ENCODE data around the gene UMODL1.

The UMODL1 gene

DNA sequence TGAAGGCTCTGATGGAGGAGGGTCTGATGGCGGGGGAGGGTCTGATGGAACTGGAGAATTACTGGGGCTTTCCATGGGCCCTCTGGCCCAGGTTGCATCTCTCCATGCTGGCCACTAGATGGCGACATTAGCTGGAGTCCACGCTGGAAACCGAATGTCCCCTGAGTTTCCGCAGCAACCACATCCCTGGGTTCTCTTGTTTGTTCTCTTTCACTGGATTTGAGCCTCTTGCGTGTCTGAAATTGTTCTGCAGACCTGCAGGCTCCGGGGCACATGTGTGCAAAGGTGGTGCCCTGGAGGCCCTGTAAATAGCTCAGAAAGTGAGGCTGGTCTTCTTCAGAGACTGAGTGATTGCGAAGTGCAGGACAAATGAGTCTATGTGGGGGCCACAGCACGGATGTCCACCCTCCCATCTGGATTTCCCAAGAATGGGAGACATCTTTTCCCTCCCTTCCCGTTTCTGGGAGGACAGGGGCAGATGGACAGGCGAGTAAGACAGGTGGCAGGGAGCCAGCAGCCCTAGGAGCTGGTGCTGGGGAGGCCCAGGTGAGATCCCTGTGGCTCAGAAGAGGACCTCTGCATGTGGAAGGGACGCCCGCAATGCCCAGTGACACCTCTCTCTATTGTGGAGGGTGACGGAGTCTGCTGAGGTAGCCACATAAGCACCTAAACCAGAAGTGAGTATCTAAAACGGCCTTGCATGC lies 74.6 kb downstream of the UMODL1 start:
- H3K27me3 ChIP-seq (ENCODE audit: control insufficient read depth, insufficient read depth, low read length) = no peaks in the 10 kb centered on the region
- TF ChIP-seq, protein P1, sequence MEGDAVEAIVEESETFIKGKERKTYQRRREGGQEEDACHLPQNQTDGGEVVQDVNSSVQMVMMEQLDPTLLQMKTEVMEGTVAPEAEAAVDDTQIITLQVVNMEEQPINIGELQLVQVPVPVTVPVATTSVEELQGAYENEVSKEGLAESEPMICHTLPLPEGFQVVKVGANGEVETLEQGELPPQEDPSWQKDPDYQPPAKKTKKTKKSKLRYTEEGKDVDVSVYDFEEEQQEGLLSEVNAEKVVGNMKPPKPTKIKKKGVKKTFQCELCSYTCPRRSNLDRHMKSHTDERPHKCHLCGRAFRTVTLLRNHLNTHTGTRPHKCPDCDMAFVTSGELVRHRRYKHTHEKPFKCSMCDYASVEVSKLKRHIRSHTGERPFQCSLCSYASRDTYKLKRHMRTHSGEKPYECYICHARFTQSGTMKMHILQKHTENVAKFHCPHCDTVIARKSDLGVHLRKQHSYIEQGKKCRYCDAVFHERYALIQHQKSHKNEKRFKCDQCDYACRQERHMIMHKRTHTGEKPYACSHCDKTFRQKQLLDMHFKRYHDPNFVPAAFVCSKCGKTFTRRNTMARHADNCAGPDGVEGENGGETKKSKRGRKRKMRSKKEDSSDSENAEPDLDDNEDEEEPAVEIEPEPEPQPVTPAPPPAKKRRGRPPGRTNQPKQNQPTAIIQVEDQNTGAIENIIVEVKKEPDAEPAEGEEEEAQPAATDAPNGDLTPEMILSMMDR (IDR thresholded peaks at IDR 0.05) = peak; percentile 77
- H3K4me1 ChIP-seq = no peaks in the 10 kb centered on the region
- H3K4me3 ChIP-seq (ENCODE audit: low read depth, low read length) = no peak overlapping the region
- no peak overlapping the region for H3K9ac ChIP-seq
- no peak overlapping the region for H3K4me2 ChIP-seq (ENCODE audit: low read length)
- H3K79me2 ChIP-seq = no peaks in the 10 kb centered on the region
- no peaks in the 10 kb centered on the region for H3K36me3 ChIP-seq (ENCODE audit: control insufficient read depth, insufficient read depth, low read length)
- H3K9me3 ChIP-seq (ENCODE audit: control insufficient read depth, low read length) = no peaks in the 10 kb centered on the region
- H2AFZ ChIP-seq = no peak overlapping the region
- H3K27ac ChIP-seq = no peak overlapping the region

DNA sequence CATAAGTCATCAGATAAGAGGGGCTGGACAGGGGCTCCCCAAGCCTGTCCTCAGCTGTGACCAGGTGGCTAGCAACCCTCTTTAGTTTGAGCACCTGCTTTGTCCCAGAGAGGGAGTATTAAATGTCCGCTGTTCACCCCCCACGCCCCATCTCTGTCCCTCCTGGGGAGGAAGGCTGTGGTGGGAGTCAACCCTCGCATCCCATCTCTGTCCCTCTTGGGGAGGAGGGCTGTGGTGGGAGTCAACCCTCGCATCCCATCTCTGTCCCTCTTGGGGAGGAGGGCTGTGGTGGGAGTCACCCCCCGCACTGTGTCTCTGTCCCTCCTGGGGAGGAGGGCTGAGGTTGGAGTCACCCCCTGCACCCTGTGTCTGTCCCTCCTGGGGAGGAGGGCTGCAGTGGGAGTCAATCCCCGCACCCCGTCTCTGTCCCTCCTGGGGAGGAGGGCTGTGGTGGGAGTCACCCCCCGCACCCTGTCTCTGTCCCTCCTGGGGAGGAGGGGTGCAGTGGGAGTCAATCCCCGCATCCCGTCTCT lies 75.2 kb downstream of the UMODL1 start:
- H3K27ac ChIP-seq = no peak overlapping the region

DNA sequence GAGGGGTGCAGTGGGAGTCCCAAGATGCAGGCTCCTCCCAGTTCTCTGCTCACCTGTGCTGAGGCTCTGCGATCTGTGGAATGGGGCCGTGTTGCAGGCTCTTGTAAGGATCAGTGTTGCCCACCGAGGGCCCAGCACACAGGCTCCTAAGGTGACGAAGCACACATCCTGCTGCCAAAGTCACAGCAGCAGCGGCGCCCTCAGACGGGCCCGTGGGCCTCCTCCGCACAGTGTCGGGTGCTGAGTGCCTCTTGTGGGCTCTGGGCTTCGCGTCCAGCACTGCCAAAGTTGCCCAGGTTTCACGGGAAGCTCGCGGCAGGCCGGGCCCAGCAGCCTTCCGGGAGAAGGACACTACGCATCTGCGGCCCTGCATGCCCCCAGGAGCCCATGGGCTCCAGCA lies 75.7 kb downstream of the UMODL1 start:
- no peaks in the 10 kb centered on the region for H3K9me3 ChIP-seq (ENCODE audit: control insufficient read depth, low read length)

More for the DNA sequence above, 75.2 kb downstream of the UMODL1 start:
- Histone ChIP-seq H3K9ac (no peak overlapping the region), H3K36me3 (ENCODE audit: control insufficient read depth, insufficient read depth, low read length) (no peaks in the 10 kb centered on the region), H3K4me2 (ENCODE audit: low read length) (no peak overlapping the region), H2AFZ (no peak overlapping the region), H3K27me3 (ENCODE audit: control insufficient read depth, insufficient read depth, low read length) (no peaks in the 10 kb centered on the region), H3K79me2 (no peaks in the 10 kb centered on the region), H3K4me3 (ENCODE audit: low read depth, low read length) (no peak overlapping the region), H3K9me3 (ENCODE audit: control insufficient read depth, low read length) (no peaks in the 10 kb centered on the region), H3K4me1 (no peaks in the 10 kb centered on the region)
- TF ChIP-seq, protein P1 (IDR thresholded peaks at IDR 0.05) = no peak

DNA sequence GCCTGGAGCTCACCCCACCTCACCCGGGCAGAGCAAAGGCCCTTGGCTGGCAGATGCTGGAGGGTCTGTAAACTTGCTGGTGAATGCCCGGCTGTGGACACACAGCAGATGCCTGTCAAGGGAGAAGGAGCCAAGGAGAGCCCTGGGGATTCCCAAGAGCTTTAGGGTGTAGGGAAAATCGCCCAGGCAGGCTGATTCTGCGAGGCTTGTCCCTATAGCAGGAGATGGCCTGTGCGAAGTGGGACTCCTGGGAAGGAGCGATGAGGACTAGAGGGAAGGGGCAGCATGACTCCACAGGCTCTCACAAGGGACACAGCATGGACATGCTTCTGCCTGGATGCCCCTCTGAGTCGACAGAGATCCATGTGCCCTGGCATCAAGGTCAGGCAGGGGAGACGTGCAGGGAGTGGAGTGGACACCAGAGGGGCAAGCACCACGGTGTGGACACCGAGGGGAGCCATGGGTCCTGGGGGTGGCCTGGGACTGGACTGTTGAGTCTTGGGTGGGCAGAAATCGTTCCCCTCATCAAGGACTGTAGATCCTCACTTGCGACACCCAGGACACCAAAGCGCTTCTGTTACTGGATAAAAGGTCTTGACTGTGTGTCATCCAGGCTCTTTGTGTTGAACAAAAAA lies 76.4 kb downstream of the UMODL1 start:
- Histone ChIP-seq H3K4me1 (no peaks in the 10 kb centered on the region), H3K27ac (no peak overlapping the region), H3K4me3 (ENCODE audit: low read depth, low read length) (no peak overlapping the region), H2AFZ (no peak overlapping the region), H3K9me3 (ENCODE audit: control insufficient read depth, low read length) (no peaks in the 10 kb centered on the region), H3K79me2 (no peaks in the 10 kb centered on the region), H3K4me2 (ENCODE audit: low read length) (no peak overlapping the region), H3K9ac (no peak overlapping the region), H3K36me3 (ENCODE audit: control insufficient read depth, insufficient read depth, low read length) (no peaks in the 10 kb centered on the region), H3K27me3 (ENCODE audit: control insufficient read depth, insufficient read depth, low read length) (no peaks in the 10 kb centered on the region)
- TF ChIP-seq, protein P1 (IDR thresholded peaks at IDR 0.05) = no peak

More for the DNA sequence above, 75.7 kb downstream of the UMODL1 start:
- Histone ChIP-seq H3K4me2 (ENCODE audit: low read length) (no peak overlapping the region), H3K27ac (no peak overlapping the region), H3K9ac (no peak overlapping the region), H3K4me3 (ENCODE audit: low read depth, low read length) (no peak overlapping the region), H3K79me2 (no peaks in the 10 kb centered on the region), H3K36me3 (ENCODE audit: control insufficient read depth, insufficient read depth, low read length) (no peaks in the 10 kb centered on the region), H3K27me3 (ENCODE audit: control insufficient read depth, insufficient read depth, low read length) (no peaks in the 10 kb centered on the region), H2AFZ (no peak overlapping the region), H3K4me1 (no peaks in the 10 kb centered on the region)
- TF ChIP-seq, protein P1 (IDR thresholded peaks at IDR 0.05) = no peak

Measured in parathyroid adenoma (tissue), 2 donors.